Measurements from ENCODE around the gene PDE10A.

GRCh38 chr6:165559632-165560031 lies 103.4 kb downstream of the PDE10A start:
- TF ChIP-seq CTCF (IDR thresholded peaks at IDR 0.05; ENCODE audit: poor library complexity) = no peak
- TF ChIP-seq EZH2 (IDR thresholded peaks at IDR 0.05; ENCODE audit: borderline replicate concordance) = no peak
- TF ChIP-seq EZH2phosphoT487 (IDR thresholded peaks at IDR 0.05; ENCODE audit: low read depth, severe bottlenecking, unreplicated experiment) = no peak
